ENCODE data around the gene ALG12.

DNA sequence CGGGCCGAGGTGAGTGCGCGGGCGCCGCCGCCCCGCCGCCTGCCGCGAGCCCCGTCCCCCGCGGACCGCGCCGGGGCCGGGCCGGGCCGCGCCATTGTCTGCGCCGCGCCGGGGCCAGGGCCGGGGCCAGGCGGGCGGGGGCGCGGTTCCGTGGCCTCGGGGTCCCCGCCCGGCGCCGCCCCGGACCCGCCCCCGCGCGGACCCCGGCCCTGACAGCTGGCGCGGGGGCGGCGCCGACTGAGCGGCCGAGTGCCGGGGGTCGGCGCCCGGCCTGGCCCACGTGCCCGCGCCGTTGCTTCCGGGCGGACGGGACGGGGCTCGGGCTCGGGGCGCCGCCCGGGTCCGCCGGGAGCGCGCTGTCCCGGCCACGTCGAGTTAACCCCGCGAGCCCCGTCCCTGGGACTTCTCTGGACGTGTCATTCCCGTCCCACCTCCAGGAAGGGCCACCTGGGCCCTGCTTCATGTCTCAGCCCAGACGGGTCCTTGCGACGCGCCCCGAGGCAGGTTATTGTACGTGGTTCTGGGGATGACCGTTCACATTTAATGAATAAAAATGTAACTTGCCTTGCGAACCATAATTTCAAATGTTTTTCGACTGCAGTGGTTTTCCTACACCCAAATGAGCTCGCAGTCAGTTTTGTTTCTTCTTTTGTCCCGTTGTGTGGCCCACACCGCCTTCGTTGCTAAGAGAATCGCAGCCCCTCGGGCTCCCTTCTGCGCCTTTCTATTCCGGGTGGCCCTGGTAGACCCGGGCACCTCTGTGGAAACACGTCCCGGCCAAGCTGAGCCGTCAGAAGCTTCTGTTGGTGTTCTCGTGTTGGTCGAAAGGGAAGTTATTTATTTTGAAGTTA, 64.0 kb downstream of the ALG12 start:
- peak; percentile 16 for TF ChIP-seq EP300 (conservative IDR thresholded peaks at IDR 0.05; ENCODE audit: poor library complexity, severe bottlenecking)
- TF ChIP-seq, protein P1, sequence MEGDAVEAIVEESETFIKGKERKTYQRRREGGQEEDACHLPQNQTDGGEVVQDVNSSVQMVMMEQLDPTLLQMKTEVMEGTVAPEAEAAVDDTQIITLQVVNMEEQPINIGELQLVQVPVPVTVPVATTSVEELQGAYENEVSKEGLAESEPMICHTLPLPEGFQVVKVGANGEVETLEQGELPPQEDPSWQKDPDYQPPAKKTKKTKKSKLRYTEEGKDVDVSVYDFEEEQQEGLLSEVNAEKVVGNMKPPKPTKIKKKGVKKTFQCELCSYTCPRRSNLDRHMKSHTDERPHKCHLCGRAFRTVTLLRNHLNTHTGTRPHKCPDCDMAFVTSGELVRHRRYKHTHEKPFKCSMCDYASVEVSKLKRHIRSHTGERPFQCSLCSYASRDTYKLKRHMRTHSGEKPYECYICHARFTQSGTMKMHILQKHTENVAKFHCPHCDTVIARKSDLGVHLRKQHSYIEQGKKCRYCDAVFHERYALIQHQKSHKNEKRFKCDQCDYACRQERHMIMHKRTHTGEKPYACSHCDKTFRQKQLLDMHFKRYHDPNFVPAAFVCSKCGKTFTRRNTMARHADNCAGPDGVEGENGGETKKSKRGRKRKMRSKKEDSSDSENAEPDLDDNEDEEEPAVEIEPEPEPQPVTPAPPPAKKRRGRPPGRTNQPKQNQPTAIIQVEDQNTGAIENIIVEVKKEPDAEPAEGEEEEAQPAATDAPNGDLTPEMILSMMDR (IDR thresholded peaks at IDR 0.05; ENCODE audit: poor library complexity, severe bottlenecking): no peak
- TF ChIP-seq POLR2AphosphoS5 (IDR thresholded peaks at IDR 0.05): no peak
- TF ChIP-seq, protein P2, sequence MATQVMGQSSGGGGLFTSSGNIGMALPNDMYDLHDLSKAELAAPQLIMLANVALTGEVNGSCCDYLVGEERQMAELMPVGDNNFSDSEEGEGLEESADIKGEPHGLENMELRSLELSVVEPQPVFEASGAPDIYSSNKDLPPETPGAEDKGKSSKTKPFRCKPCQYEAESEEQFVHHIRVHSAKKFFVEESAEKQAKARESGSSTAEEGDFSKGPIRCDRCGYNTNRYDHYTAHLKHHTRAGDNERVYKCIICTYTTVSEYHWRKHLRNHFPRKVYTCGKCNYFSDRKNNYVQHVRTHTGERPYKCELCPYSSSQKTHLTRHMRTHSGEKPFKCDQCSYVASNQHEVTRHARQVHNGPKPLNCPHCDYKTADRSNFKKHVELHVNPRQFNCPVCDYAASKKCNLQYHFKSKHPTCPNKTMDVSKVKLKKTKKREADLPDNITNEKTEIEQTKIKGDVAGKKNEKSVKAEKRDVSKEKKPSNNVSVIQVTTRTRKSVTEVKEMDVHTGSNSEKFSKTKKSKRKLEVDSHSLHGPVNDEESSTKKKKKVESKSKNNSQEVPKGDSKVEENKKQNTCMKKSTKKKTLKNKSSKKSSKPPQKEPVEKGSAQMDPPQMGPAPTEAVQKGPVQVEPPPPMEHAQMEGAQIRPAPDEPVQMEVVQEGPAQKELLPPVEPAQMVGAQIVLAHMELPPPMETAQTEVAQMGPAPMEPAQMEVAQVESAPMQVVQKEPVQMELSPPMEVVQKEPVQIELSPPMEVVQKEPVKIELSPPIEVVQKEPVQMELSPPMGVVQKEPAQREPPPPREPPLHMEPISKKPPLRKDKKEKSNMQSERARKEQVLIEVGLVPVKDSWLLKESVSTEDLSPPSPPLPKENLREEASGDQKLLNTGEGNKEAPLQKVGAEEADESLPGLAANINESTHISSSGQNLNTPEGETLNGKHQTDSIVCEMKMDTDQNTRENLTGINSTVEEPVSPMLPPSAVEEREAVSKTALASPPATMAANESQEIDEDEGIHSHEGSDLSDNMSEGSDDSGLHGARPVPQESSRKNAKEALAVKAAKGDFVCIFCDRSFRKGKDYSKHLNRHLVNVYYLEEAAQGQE (IDR thresholded peaks at IDR 0.05; ENCODE audit: borderline replicate concordance): no peak
- no peak for TF ChIP-seq RAD21 (conservative IDR thresholded peaks at IDR 0.05)
- TF ChIP-seq TAF1 (IDR thresholded peaks at IDR 0.05; ENCODE audit: low read depth): peak; percentile 32
- no peak for TF ChIP-seq EZH2 (IDR thresholded peaks at IDR 0.05; ENCODE audit: borderline replicate concordance, insufficient read depth, low read length, poor library complexity, severe bottlenecking)

Data from neural cell (in vitro differentiated cells).